Fibroblast of lung (primary cell): ENCODE data around the gene METTL25B.

Source experiments
- EZH2 ChIP-seq: IDR thresholded peaks from 2 replicates; pipeline ENCODE4 v1.5.1; 2012; ENCODE audit warnings: low read length, control low read depth, mild to moderate bottlenecking; ENCODE audit errors: missing control alignments
- TF ChIP-seq, protein P1 (sequence below), 2 donors: IDR thresholded peaks in 1 of 2; conservative IDR thresholded peaks in 1 of 2; 1 replicate in 1 of 2; 2 replicates in 1 of 2; pipeline ENCODE4 v1.5.1; 2011 to 2012; ENCODE audit warnings: low read length in 2 of 2, control low read depth in 1 of 2, inconsistent platforms in 1 of 2, low read depth in 1 of 2, mild to moderate bottlenecking in 1 of 2

DNA sequence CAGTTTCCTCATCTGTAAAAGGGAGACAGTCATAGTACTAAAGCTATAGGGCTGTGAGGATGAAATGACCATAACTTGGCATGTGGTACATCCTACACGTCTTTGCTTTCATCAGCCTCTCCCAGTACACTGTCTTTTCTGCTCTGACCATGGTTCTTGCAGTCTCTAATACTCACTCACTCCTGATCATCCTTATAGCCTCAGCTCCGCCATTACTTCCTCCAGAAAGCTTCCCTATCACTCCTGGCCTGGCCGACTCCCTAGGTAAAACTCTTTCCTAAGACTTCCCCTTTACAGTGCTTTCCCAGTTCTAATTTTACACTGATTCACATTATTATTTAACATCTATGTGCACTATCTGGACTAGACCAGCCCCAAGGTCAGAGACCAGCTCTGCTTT is 17.6 kb downstream of the METTL25B start:
- TF ChIP-seq, protein P1, sequence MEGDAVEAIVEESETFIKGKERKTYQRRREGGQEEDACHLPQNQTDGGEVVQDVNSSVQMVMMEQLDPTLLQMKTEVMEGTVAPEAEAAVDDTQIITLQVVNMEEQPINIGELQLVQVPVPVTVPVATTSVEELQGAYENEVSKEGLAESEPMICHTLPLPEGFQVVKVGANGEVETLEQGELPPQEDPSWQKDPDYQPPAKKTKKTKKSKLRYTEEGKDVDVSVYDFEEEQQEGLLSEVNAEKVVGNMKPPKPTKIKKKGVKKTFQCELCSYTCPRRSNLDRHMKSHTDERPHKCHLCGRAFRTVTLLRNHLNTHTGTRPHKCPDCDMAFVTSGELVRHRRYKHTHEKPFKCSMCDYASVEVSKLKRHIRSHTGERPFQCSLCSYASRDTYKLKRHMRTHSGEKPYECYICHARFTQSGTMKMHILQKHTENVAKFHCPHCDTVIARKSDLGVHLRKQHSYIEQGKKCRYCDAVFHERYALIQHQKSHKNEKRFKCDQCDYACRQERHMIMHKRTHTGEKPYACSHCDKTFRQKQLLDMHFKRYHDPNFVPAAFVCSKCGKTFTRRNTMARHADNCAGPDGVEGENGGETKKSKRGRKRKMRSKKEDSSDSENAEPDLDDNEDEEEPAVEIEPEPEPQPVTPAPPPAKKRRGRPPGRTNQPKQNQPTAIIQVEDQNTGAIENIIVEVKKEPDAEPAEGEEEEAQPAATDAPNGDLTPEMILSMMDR (conservative IDR thresholded peaks at IDR 0.05 in 1 of 2, IDR thresholded peaks at IDR 0.05 in 1 of 2; ENCODE audit: low read depth in 1 of 2, low read length in 2 of 2): no peak
- TF ChIP-seq EZH2: no peak
